GM10266 (cell line): ENCODE measurements around the gene TAP2.
"Not testable (repeated sequence)": the region's sequence is repeated elsewhere in the genome, so short reads cannot be mapped to it uniquely, and the experiment has no call there.

Experiments used
- DNase-seq: peaks from one replicate; pipeline ENCODE4 v3.0.0; 2012; ENCODE audit errors: extremely low spot score
- CTCF ChIP-seq: IDR thresholded peaks from 2 replicates; pipeline ENCODE4 v1.5.1; 2012; ENCODE audit warnings: mild to moderate bottlenecking, low read depth; ENCODE audit not compliant: control insufficient read depth, insufficient read depth; ENCODE audit errors: missing control alignments

Gene TAP2

GRCh38 chr6:32879691-32880090 is 41.2 kb upstream of the TAP2 start:
- no peak for TF ChIP-seq CTCF
- DNase-seq = no peak

- DNase-seq = no peak
- TF ChIP-seq CTCF = no peak
These were observed 38.1 kb upstream of the TAP2 start for GRCh38 chr6:32876603-32877002.

- not testable (repeated sequence) for DNase-seq
These were observed 35.4 kb upstream of the TAP2 start for GRCh38 chr6:32873947-32874346.

GRCh38 chr6:32868257-32868788 is 29.8 kb upstream of the TAP2 start:
- DNase-seq = peak; percentile 58
- TF ChIP-seq CTCF = peak; percentile 85

GRCh38 chr6:32867554-32868256 is 29.2 kb upstream of the TAP2 start:
- TF ChIP-seq CTCF = no peak
- no peak for DNase-seq

- no peak for TF ChIP-seq CTCF
- DNase-seq = no peak
These were observed 28.5 kb upstream of the TAP2 start for GRCh38 chr6:32867022-32867477.

GRCh38 chr6:32865724-32866443 is 27.3 kb upstream of the TAP2 start:
- no peak for DNase-seq
- no peak for TF ChIP-seq CTCF
